GM12891 (cell line): Measurements from ENCODE around the gene CD226.
"Not testable (repeated sequence)": the region's sequence is repeated elsewhere in the genome, so short reads cannot be mapped to it uniquely, and the experiment has no call there.

ENCODE experiments used
- DNase-seq: peaks from one replicate; pipeline ENCODE4 v3.0.0; 2011; ENCODE audit warnings: low spot score; ENCODE audit not compliant: insufficient read length
- FAIRE-seq: peaks from 2 replicates; lab custom pipeline; 2011; peaks lifted over from hg19 to GRCh38; lab: Jason Lieb, UNC
- PAX5 ChIP-seq: IDR thresholded peaks from 2 replicates; pipeline ENCODE4 v1.6.1; 2011; ENCODE audit warnings: low read length, moderate library complexity, mild to moderate bottlenecking; ENCODE audit not compliant: insufficient read depth, severe bottlenecking
- POLR2A ChIP-seq: IDR thresholded peaks from 2 replicates; pipeline ENCODE4 v1.6.1; 2011; ENCODE audit warnings: low read depth, low read length, control low read depth
- POLR2AphosphoS5 ChIP-seq: IDR thresholded peaks from 2 replicates; pipeline ENCODE4 v1.6.1; 2011; ENCODE audit warnings: low read depth, low read length, control low read depth
- POU2F2 ChIP-seq: IDR thresholded peaks from 2 replicates; pipeline ENCODE4 v1.6.1; 2011; ENCODE audit warnings: low read depth, mild to moderate bottlenecking, control low read depth, low read length, moderate library complexity
- SPI1 ChIP-seq: IDR thresholded peaks from 2 replicates; pipeline ENCODE4 v1.6.1; 2011; ENCODE audit warnings: low read depth, low read length, control low read depth
- TAF1 ChIP-seq: IDR thresholded peaks from 2 replicates; pipeline ENCODE4 v1.6.1; 2011; ENCODE audit warnings: low read depth, low read length, control low read depth

CD226 gene

GRCh38 chr18:69844656-69845055 is 103.0 kb downstream of the CD226 start:
- TF ChIP-seq POLR2AphosphoS5 (no peak), TAF1 (no peak), POU2F2 (no peak)
- DNase-seq (no peak), FAIRE-seq (no peak)

- no peak for FAIRE-seq
- no peak for TF ChIP-seq TAF1
- TF ChIP-seq POU2F2, result no peak
- TF ChIP-seq POLR2AphosphoS5, result no peak
- no peak for TF ChIP-seq PAX5
- TF ChIP-seq SPI1, result no peak
- no peak for TF ChIP-seq POLR2A
- DNase-seq, result no peak
These were observed 104.7 kb downstream of the CD226 start for GRCh38 chr18:69843015-69843414.

GRCh38 chr18:69841117-69841516 is 106.6 kb downstream of the CD226 start:
- TF ChIP-seq POLR2A (no peak), PAX5 (no peak), POLR2AphosphoS5 (no peak), TAF1 (no peak), SPI1 (no peak)
- DNase-seq (no peak), FAIRE-seq (no peak)

GRCh38 chr18:69840445-69840844 is 107.2 kb downstream of the CD226 start:
- no peak for DNase-seq
- no peak for FAIRE-seq
- TF ChIP-seq POU2F2, result no peak
- TF ChIP-seq POLR2A, result no peak
- TF ChIP-seq TAF1, result no peak
- no peak for TF ChIP-seq POLR2AphosphoS5
- TF ChIP-seq PAX5, result no peak
- TF ChIP-seq SPI1, result no peak

GRCh38 chr18:69840001-69840400 is 107.7 kb downstream of the CD226 start:
- DNase-seq (no peak), FAIRE-seq (no peak)
- TF ChIP-seq PAX5 (no peak), POLR2A (no peak), TAF1 (no peak), POLR2AphosphoS5 (no peak), POU2F2 (no peak), SPI1 (no peak)

GRCh38 chr18:69839497-69839896 is 108.2 kb downstream of the CD226 start:
- FAIRE-seq (no peak), DNase-seq (no peak)
- TF ChIP-seq POU2F2 (no peak), SPI1 (no peak), TAF1 (no peak), POLR2A (no peak), PAX5 (no peak), POLR2AphosphoS5 (no peak)

- TF ChIP-seq TAF1 (no peak), POLR2A (no peak), SPI1 (no peak), POU2F2 (no peak)
- FAIRE-seq, result no peak
- DNase-seq, result no peak
These were observed 108.9 kb downstream of the CD226 start for GRCh38 chr18:69838620-69839411.

- DNase-seq (no peak), FAIRE-seq (no peak)
- TF ChIP-seq POLR2AphosphoS5, result no peak
- TF ChIP-seq SPI1, result no peak
- no peak for TF ChIP-seq TAF1
- TF ChIP-seq POLR2A, result no peak
- TF ChIP-seq PAX5, result no peak
- no peak for TF ChIP-seq POU2F2
These were observed 109.7 kb downstream of the CD226 start for GRCh38 chr18:69838003-69838402.

GRCh38 chr18:69834980-69835379 is 112.7 kb downstream of the CD226 start:
- not testable (repeated sequence) for DNase-seq, FAIRE-seq

GRCh38 chr18:69830189-69830588 is 117.5 kb downstream of the CD226 start:
- DNase-seq (no peak), FAIRE-seq (no peak)
- no peak for TF ChIP-seq PAX5
- no peak for TF ChIP-seq POLR2A
- no peak for TF ChIP-seq POU2F2
- no peak for TF ChIP-seq SPI1
- TF ChIP-seq POLR2AphosphoS5, result no peak
- TF ChIP-seq TAF1, result no peak
